T-helper 1 cell (primary cell): ENCODE data around the gene DMD.

Experiments used
- DNase-seq, 5 donors: peaks; one replicate each; pipeline ENCODE4 v3.0.0-alpha.2; 2012 to 2020

Gene DMD

DNA sequence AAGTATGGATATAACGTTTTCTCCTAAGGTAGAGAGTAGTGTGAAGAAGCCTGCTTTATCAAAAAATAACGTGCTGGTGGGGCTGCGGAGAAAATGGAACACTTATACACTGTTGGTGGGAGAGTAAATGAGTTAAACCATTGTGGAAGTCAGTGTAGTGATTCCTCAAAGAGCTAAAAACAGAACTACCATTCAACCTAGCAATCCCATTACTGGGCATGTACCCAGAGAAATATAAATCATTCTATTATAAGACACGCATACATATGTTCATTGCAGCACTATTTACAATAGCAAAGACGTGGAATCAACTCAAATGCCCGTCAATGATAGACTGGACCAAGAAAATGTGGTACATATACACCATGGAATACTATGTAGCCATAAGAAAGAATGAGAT lies 196.4 kb downstream of the DMD start:
- no peak for DNase-seq

DNA sequence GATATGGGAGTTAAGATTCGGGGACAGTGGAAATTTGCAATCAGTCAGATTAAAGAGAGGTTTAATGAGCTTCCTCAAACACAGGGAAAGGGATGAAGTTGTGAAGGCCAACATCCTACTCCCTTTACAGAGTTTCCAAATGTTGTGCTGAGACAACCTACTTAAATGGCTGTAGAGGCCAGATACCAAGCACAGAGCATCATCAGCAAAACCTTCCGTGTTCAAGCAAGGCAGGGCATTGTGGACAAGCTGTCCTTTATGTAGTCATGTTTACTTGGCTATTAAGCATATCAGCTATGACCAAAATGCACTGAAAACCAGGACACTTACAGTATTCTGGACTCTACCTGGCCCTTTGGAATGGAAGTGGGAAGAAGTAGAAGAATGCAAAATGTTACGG lies 197.3 kb downstream of the DMD start:
- DNase-seq, result no peak

DNA sequence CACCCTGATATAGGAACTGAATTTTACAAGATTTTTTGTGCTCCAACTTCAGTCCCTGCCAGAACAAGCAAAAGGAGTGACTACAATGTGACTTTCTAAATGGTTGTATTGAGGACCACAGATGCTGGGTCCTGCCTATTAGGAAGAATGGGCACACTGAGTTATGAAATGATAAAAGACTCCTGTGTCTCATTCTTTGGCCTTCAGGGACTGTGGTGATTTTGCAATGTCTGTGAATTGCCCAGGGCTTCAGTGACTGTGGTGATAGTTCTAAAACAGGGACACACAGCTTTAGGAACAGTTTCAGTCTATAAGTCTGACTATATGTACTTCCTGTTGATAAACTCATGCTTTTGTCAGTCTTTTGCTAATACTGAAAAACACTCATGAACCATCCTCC lies 210.2 kb downstream of the DMD start:
- no peak for DNase-seq

DNA sequence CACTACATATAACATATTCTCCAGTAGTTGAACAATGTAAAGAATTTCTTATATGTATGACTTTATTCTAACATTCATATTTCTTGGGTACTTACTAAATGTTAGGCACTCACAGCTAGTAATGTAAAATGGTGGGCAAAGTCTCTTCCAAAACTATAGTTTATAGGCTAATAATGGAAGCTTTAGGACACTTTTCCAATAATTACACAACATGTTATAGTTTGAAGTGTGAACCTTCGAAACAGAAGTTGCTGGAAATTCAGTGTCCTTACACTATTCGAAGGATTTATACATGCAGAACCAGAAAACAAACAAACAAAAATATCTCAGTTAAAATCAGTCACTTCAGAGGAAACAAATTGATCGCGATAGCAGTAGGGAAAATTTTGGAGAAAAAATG lies 212.6 kb downstream of the DMD start:
- DNase-seq, result no peak

DNA sequence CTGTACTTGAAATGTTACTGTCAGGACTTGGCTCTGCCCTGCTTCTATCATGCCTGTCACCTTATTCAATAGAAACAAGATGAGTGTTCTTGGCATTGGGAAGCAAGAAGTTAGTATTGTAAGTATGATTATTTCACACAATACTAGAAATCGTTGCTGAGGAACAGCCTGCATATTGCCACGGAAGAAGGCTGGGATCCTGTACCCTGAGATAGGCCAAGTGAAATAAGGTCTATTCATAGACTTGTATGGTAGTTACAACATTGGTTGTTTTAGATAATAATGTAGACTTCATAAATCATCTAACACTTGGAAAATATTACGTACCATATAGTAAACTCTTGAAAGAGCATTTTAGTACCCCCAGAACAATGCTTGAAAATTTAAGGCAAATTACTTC lies 215.9 kb downstream of the DMD start:
- no peak for DNase-seq

DNA sequence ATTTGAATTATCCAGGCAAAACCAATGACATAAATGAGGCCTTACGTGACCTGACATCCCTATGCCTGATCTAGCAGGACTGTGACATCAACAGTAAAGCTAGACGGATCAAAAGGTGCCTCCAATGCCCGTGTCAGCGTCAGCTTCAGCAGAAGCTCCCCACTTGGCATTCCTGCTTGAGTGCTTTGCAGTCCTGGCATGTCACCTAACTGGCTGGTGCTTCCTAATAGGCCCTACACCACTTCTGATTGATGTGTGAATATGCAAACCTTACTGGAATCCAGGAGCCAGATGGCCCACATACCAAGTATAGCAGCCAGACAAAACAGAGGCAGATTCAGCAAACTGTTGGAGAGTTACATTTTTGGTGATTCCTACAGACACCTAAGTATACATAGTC lies 224.2 kb downstream of the DMD start:
- no peak for DNase-seq

DNA sequence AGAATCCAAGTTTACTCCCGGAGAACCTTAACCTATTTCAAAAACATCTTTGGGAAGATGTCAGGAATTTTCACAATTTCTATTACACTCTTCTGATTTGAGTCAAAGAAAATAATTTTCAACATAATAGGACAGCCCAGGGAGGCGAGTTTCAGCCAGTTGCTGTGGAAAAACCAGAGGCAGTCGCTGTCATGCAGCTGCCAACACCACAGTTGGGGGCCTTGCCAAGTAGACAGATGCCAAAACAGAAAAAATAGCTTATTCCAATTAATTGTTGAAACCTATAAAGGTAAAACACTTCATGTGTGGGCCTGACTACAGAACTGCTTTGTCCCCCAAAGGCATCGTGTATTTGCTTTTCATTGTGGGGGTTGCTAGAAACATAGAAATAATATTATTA lies 225.8 kb downstream of the DMD start:
- no peak for DNase-seq

DNA sequence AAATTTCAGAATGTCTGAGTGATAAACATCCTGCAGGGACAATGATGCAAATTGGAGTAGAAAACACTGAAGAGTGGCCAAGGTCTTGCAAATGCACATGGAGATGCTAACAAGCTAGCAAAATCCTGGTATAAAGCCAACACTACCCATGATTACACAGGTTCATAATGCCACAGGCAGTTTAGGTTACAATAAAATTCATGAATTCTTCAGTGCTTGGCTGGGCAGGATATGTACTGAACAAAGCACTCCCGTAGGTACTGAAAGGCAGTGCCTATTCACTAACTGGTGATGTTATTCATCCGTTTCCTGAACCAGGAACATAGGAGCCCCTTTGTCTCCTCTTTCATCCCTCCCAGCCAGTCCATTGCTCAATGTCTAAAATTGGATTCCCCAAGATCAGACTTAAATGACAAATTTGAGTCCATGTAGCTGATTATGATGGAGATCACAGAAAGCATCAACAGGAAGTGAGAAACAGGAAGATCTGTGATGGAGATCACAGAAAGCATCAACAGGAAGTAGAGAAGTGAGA lies 244.5 kb downstream of the DMD start:
- DNase-seq, result no peak

DNA sequence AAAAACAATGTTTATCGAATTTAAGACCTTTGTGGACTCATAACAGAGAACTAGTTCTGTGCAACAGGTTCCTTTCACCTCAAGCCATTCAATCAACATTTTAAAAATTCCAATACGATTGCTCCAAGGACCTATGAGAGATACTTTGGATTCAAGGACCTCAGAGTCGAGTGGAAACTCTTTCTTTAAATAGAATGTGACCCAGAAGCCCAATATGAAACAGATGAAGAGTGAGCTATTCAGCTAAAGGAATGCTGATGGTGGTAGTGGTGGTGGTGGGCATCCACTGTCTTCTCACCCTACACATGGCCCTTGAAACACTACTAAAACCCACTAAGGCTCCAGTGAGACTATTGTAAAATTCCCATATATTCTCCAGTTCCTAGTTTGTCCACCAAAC lies 257.2 kb downstream of the DMD start:
- DNase-seq, result no peak

DNA sequence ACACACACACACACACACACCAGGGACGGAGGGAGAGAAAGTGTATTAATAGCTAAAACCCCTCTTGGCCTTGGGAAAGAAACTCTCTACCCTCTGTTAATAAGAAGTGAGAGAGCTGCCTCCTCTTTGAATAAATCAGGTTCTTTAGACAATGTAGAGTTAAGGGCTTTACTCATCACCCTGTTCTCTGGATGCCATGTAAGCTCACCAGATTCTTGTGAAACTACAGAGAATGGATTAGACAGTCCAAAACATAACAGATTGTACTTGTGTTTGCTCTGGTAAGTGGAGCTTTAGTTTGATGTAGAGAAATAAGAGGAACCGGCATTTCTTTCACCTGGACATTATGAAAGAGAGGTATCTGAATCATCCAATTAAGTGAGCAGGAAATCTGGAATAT lies 263.2 kb downstream of the DMD start:
- DNase-seq, result no peak

DNA sequence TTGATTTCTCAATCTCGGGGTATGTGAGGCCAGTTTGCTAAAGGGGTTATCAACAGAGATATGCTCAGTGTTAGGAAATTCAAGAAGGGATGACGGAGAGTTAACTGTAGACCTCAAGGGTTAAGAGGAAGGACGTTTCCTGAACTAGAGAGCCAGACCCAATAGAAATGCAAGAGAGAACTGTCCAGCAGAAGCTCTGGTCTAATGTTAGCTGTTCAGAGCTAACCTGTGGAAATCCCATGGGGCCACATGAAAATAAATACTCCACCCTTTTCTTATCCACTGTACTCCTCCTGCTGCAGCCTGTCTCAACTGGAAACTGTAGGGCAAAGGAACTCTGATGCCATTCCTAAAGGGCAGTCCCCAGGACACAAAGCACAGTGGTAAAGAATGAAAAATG lies 274.3 kb downstream of the DMD start:
- DNase-seq, result no peak

DNA sequence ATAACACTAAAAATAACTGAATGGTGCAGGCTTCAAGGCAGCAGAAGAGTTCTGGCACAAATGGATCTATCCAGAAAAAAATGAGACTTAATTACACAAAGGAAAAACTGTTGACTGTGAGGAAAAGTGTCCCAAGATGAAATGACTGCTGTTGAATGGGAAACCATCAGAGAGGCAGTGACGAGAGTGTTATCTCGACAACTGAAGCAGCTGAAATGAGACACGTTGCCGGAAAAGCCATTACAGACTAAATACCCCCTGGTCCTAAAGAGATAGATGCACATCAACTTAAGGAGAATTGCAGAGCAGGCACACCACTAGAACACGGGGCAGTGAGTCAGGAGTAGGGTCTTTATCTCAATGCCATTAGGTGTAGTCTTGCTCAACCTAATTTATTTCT lies 277.8 kb downstream of the DMD start:
- no peak for DNase-seq

DNA sequence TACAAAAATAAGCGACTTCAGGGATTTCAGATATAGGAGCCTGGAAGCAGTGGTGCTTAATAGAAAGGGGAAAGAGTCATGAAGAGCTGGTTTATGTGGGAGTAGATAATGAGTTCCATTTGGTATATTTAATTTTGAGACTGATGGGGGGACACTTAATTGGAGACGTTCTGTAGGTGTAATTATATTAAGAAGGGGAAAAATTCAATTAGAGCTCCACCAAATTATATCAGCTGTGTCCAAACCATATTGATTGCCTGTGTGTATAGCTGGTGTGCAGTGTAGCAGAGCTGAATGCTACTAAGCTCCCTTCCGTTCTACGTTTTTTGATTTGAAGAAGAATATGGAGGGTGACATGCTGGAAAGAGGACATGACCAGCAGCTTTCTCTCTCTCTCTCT lies 282.3 kb downstream of the DMD start:
- DNase-seq, result no peak

DNA sequence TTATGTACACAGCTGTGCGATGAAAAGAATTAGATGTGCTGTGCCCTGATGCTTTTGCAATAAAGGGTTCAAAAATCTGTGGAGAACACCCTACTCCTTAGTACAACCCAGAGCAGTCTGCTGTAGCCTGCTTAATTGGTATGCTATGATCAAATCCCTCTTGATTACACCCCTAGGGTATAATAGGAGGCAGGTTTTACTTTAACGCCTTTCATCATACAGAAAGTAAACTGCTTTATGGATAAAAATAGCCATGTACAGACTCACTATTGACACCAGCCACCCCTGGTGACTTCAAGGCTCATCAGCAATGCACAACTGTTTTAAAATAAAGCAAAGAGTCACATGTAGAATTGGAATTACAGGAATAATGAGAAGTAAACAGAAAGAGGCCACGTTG lies 315.3 kb downstream of the DMD start:
- no peak for DNase-seq

DNA sequence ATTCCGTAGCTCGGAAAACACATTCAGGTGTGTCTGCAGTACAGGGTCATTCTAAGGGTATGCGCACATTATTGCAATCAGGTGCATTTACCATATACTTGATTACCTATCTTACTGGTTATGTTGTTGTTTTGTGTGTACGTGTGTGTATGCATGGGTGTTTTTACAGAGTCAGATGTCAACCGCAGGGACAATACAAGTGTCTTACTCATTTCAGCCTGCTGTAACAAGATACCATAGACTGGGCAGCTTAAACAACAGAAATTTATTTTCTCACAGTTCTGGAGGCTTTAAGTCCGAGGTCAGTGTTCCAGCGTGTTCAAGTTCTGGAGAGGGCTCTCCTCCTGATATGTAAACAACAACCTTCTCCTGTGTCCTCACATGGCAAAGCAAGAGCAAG lies 316.7 kb downstream of the DMD start:
- no peak for DNase-seq

DNA sequence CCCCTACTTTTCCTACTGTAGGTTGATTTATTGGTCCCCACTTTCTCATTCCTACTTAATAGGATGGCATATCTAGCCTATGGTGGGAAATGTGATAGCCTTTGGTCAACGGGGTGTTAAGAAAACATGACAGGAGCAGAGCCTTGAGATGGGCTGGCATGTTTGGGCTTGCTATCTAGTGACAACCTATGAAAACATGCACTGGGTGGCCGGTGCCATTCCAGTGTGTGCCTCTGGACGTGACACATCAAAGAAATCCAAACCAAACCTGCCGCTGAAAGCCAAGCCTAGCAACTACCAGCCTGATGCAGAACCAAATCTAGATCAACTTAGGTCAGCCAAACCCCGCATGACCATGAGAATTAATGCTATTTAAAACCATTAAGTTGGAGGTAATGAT lies 317.6 kb downstream of the DMD start:
- no peak for DNase-seq

DNA sequence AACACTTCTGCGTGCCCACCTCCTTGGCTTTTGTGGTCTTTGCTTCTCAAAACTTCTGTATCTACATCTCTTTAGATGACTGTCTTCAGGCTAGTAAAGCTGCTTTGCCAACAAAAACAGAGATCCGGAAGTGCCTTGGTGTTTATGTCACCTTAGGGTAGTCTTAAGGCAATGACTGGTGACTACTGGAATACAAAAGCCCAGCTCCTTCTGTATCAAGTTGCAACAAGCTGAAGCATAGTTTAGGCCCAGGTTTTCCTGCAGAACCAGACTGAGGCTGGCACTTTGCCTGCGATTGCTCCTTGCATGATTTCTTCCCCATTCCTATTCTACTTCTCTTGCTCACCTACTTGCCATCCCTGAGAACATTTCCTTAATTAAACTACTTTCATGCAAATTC lies 333.8 kb downstream of the DMD start:
- no peak for DNase-seq

DNA sequence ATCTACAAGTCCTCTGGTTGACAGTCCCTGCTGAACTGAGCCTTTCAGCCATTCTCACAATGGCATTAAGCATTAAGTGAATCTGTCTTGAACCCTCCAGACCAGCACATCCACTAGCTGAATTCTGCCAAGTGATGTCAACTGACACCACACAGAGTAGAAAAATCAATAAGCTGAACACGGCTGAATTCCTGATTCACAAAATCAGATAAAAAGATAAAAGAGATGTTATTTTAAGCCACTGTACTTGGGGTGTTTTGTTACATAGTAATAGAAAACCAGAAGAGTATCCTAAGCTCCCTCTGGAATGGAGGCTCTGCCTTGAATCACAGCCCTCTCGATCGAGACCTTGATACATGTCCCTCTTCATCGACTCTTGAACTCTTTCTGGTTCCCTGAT lies 336.5 kb downstream of the DMD start:
- no peak for DNase-seq

DNA sequence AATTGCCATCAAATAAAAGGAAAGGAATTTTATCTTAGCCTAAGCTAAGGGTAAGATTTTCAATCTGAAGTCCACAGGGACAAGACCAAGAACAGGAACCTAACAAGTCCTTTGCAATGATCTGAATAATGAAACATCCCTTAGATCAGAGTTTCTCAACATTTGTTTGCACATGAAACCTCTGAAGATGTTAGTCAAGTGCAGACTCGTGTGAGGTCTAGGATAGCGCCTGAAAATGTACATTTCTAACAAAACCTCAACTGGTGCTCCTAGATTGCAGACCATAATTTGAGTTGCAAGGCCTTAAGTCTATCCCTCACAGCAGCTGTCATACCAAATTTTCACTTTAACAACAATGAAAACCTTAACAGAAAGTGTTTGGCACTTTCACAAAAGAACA lies 337.6 kb downstream of the DMD start:
- DNase-seq, result no peak

DNA sequence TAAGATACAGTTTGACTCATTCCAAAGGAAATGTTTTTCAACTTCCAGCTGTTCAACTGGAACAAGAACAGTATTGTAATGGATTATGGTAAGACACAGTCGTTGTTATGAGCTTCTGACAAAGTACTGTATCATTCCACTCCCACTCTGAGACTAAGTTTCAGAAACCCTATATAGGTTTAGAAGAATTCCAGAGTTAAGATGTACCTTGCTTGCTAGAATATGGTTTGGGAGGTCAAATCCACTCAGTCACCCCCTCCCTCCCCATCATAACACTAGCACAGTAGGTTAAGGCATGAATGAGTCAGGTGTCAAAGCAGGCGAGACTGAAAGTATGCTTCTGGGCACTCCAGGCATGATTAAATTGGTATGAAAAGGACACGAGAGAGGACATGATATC lies 339.7 kb downstream of the DMD start:
- no peak for DNase-seq

DNA sequence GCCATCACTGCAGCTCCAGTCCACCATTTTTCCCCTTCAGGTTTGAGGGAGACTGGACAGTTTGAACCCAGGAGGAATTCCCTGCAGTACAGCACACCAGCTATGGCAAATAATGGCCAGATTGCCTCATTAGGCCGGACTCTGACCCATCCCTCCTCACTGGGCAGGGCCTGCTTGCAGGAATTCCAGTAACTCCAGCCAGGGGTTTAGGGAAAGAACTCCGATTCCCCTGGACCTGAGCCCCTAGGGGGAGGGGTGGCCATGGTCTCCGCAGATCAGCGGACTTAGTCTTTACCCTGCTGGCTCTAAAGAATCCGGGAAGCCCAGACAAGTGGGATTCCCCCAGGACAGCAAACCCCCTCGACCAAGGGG lies 342.8 kb downstream of the DMD start:
- no peak for DNase-seq

DNA sequence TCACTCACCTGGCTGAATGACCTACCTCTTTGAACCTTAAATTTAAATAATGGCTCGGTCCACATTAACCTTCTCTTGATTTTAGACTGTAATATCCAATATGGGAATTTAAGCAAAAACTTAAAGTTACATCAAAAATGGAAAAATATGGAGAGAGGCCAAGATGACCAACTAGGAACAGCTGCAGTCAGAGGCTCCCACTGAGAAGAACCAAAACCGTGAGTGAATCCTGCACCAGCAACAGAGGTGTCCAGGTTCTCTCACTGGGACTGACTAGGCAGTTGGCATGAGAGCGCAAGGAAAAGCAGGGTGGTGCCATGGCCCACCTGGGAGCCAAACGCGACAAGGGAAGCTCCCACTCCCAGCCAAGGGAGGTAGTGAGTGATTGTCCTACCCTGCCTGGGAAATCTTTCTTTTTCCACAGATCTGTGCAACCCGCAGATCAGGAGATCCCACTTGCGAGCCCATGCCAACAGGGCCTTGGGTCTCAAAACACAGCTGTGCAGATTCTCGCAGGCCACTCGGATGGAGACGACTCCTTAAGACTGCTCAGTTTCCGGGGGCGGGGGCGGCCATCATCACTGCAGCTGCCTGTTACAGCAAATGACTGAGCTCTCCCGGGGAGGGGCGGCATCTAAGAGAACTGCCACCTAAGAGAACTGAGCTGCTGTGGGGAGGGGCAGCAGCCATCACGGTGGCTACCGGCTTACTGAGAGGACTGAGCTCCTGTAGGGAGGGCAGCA lies 343.4 kb downstream of the DMD start:
- no peak for DNase-seq

DNA sequence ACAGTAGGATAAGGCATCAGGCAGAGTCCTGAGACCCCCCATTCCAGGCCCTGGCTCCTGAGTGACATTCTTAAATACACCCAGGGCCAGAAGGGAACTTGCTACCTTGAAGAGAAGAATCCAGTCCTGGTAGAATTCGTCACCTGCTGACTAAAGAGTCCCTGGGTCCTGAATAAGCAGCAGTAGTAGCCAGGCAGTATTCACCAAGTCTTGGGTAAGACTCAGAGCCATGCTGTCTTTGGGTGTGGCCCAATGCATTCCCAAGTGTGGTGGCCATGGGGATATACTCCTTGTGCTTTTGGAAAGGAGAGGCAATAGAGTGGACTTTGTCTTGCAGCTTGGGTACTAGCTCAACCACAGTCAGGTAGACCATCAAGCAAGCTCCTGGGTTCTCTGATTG lies 359.1 kb downstream of the DMD start:
- no peak for DNase-seq

DNA sequence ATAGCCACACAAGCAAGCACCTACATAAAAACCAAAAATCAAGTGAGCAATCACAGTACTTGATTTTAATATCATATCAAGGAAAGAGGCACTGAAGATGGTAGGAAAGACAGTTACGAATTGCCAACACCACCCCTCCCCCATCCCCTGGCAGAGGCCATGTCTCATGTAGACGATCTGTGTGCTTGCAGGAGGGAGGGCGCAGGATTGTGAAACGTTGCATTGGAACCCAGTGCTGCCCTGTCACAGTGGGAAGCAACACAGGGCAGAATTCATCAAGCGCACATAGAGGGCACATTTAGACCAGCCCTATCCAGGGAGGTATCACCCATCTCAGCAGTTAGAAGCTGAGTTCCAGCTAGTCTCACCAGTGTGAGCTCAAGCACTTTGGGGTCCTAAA lies 359.8 kb downstream of the DMD start:
- no peak for DNase-seq

DNA sequence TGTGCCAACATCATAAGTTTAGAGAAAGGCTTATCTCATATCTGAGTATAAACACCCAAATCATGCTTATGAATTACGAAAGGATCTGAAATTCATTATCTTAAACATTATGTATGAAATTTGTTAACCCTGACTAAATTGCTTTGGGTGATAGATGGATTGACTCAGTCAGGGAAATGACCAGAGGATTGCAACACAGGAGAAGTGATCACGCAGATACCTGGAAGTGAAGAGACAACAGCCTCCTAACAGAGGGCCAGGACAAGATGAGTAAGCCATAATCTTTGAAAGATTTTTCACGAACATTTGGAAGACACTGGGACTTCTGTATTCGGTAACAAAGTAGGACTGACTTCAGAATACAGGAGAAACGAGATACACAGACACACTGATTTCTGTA lies 363.4 kb downstream of the DMD start:
- no peak for DNase-seq
